ENCODE data around the gene KCTD1.
A peak's percentile ranks its signal among the peaks of the same experiment; 100 is the strongest.

The KCTD1 gene
- 2.9 to 4.8 (median 3.9) reads per million in 3 experiments for total RNA-seq

DNA sequence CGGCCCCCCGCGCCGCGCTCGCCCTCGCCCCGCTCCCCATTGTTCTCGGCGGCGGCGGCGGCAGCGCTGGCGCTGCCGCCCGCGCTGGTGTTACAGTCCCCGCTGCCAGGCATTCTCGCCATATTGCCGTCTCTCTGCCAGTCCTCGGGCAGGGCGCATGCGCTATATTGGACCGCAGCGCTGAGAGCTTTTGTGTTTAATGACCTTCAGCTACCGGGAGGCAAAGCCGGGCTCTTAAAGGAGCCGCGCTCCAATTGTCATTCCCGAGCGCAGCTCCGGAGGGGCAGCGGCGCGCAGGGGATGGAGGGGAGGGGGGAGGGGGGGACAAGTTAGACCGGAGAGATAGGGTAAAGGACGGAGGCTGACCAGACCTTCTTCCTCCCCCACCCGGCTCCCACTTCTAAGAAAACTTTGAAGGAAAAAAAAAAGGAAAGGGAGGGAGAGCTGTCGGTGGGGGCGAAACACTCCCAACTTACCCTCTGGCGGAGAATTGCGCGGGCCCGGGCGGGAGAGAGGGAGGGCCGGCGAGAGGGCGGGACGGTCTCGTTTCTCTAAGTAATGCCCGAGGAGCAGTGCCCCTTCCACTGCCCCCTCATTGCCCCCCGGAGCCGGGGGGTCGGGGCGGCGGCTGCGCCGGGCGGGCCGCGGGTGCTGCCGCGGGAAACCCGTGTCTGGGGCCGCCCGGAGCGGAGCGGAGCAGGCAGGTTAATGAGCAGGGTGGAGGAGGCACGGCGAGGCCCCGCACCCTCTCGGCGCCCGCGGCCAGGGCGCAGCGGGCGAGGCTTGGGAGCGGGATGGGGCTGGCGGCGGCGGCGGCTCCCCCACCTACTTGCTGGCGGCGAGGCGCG, at the start of gene KCTD1:
KCTD1 (minus strand) TSS at position 139 of the 848 bp plus-strand sequence; CDS start at position 122, 17 bp downstream.
- peak; percentile 60 for DNase-seq

DNA sequence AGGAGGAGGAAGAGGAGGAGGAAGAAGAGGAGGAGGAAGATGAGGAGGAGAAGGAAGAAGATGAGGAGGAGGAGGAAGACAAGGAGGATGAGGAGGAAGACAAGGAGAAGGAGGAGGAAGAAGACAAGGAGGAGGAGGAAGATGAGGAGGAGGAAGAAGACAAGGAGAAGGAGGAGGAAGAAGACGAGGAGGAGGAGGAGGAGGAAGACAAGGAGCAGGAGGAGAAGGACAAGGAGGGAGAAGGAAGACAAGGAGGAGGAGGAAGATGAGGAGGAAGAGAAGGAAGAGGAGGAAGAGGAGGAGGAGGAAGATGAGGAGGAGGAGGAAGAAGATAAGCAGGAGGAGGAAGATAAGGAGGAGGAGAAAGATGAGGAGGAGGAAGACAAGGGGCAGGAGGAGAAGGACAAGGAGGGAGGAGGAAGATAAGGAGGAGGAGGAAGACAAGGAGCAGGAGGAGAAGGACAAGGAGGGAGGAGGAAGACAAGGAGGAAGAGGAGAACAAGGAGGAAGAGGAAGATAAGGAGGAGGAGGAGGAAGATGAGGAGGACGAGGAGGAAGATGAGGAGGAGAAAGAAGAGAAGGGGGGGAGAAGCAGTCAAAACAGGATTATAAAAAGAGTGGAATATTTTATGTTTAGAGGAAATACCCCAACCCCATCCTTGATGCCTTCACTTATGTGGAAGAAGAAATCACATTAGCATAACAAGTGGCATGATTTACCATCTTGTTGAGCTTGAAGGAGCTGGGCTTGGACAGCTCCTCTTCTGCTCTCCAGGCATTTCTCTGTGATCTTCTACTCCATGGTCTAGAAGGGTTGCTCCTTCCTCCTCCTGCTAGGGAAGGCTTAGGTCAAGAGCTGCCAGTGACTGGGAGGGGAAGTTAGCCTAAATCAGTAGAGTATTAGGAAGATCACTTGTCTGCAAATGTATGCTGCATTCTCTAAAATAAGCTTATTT, 45.3 kb upstream of the KCTD1 start:
- no peak for DNase-seq

DNA sequence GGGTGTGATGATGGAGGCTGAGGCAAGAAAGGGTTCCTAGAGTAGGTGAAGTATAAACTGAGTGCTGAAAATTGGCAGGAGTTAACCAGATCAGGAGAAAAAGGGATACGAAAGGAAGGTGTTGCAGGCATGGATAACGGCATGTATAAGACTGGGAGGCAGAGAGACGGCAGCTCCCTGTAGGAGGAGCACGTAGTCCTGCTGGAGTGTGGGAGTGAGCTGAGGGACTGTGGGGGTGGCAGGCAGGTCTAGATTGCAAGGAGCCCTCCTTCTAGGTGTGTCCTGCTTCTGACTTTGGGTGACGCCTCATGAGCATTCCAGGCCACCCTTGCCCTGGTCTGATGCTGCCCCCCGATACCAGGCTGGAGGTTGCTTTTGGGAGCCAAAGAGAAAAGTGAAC, 36.4 kb upstream of the KCTD1 start:
- DNase-seq = no peak

DNA sequence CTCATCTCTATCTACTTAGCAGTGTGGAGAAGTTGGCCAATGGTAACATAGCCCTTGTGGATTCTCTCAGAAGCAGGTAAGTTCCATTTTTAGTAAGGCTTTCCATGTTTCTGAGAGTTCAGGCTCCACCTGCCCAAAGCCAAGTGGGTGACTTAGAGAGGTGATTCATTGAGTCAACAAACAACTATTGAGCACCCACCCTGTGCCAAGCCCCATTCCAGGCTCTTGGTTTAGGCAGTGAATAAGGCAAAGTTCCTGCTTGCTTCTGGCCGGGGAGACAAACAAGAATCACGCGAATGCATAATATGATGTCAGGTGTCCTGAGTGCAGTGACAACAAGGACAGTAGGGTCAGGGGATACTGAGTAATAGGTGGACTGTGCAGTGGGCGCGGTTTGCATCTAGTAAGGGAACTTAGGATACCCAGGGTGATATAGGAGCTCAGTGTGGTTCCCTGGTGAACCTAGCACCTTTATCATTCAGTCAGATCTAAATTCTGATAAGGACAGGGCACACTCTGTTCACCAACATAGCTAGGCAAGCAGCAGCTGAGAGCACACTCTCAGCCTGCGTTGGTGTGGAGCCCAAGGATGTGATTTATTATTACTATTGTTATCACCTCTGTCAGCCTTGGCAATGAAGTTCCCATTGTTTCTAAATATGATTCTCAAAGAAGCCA, 31.7 kb upstream of the KCTD1 start:
- no peak for DNase-seq

DNA sequence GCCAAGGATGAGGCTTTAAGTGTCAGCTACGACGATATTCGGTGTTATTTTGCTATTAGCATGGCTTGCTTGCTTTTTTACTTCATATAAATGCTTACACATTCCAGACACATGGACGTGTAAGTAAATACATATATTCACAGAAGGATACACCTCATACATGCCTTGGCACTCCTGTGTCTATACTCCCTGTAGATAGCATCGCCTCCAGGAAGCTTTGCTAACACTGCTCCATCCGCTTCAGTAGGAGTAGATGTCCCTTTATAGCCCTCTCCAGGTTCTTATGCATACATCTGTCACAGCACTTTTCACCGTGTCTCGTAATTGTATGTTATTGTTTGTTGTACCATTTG, 27.5 kb upstream of the KCTD1 start:
- DNase-seq = no peak

DNA sequence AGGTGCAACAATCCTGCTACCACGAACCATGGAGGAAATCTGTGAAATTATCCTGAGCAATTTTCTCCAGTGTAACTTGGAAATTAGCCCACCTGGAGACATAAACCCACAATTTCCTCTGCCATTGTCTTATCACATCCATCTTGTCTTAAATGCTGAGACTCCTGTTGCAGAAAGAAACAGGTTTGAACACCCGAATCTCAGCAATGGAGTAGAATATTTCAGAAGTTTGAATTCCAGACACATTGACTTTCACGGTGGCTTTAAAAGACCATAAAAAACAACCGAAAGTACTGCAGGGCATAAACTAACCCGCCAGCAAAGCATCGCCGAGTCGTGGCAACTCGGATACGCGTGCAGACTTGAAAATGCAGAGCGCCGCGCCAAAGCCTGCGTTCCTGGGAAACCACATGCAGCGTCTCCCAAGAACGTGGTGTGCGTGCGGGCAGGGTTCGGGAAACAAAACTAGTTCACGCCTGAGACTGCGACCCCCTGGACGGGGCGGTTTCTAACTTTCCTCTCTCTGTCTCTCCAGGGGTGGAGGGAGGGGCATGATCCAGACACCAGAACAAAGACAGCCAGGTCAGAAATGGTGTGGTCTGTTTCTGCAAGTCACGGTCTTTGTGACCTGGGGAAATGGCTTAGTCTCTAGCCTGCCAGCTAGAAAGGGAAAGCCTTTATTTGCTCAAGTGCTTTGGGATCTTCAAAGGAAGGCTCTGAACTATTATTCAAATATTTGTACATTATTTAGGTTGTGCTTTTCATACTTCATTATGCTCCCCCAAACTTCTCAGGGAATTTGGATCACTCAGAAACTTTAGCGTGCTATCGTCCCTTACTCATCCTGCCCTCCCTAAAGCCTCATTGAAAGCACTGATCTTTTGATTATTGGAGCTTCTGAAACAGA, 26.9 kb upstream of the KCTD1 start:
- no peak for DNase-seq

DNA sequence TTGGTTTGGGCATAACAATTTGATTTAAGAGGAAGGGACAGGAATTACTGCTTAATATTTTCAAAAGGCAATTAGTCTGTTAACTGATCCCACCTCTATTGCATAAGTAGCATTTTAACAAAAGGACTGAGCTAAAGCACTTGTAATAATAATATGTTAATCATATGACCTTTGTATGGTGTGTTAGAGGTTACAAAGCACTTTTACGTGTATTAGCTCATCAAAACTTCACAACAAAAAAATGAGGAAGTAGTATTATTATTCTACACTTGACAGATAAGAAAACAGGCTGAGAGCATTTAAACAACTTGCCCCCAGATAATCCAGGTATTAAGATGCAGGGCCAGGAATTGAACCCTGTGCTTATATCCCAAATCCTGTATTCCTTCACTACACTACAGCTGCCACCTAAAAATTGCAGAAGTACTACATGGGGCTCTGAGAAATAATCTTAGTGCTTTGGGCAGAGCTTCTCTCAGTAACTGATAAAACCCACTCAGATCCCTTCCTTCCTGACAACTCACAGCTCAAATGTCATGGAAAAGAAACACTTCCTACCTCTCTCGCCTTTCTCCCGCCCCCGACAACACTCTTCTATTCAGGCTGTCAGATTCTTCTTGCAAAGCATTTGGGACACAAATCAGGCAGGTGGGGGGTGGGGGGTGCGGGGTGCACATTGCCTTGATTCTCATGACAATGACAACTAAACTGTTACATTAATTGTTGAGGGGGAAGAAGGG, 20.7 kb upstream of the KCTD1 start:
- no peak for DNase-seq

DNA sequence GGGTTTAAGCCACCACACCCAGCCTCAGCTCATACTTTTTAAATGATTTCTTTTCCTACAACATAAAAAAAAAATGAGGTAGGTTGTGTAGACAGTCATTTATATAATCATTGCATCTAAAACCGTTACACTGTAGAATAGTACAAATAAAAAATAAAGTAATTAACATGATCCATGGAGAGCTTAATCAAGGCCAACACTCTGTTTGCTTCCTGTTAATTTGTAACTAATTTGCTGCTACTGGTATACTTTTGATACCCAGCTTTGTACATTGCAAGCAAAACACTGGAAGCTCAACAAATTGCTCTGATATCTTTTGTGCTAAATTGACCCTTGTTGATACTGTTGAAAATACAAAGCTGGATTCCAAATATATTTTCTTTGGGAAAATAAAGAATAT, 20.2 kb upstream of the KCTD1 start:
- no peak for DNase-seq

DNA sequence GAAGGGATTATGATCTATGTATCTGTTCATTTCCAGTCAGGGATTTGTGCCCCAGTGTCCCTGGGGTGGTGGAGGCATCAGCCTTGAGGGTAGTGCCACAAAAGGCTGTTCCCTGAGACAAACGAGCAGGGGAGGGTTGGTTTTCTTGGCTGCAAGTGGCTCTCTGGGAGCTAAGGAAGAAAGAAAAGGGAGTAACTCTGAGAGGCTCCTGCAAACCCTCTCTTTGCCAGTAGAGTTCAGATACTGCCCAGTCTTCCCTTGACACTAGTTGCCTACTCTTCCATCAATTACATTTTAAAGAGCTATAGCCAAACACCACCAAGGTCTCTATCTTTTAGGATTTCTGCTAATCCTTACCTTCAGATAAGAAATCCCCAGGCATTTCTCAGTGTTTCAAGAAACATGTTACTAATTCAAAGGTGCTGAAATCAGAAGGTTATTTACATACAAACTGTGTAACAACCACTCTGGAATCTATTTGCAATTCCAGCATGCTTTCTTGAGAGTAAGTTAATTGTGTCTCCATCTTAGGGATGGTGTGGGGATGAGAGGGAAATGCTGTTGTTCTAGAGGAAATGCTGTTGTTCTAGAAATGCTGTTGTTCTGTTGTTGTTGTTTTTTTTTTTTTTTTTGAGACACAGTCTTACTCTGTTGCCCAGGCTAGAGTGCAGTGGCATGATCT, 18.7 kb upstream of the KCTD1 start:
- DNase-seq = no peak

DNA sequence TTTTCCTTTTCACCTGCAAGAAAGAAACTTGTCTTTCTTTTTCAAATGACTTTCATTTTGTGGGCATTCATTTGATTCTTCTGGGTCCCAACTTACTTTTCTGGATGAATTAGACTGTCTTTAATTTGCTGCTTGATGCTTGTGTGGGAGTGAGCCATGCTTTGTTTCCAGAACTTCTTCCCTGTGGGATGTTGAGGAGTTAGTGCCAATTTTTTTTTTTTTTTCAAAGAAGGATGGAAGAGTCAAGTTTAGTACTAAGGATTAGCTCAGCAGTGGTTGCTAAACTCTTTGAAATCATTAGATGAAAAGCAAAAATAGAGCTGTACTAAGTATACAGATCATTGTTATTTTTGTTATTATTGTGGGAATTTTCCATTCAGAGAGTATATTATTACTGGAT, 17.2 kb upstream of the KCTD1 start:
- DNase-seq = no peak

DNA sequence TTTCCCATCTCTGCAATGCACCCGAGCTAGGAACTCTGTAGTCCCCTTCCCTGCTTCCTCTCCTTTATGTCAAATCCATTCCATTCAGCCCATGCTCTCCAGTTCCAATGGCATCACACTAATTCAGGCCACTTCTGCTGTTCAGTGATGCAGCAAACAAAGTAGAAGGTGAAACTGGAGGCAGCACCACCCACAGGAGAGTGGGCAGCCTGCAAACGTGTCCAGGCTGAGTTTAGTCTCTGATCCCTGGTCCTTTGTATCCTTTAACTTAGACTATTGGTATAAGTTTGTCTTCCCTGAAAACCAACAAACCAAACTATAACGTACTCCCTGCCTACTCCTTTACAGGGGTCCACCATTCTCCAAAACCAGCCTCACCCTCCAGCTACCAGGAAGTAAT, 14.7 kb upstream of the KCTD1 start:
- DNase-seq = no peak

DNA sequence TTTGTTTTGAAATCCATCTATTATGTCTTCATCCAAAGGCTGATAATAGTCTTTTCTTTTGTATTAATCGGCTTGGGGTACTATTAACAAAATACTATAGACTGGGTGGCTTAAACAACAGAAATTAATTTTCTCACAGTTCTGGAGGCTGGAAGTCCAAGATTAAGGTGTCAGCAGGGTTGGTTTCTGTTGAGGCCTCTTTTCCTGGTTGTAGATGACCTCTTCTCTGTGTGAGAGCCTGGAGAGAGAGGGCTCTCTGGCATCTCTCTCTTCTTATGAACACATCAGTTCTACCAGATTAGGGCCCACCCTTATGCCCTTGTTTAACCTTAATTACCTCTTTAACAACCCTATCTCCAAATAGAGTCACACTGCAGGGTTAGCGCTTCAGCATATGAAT, 14.2 kb upstream of the KCTD1 start:
- DNase-seq = no peak

DNA sequence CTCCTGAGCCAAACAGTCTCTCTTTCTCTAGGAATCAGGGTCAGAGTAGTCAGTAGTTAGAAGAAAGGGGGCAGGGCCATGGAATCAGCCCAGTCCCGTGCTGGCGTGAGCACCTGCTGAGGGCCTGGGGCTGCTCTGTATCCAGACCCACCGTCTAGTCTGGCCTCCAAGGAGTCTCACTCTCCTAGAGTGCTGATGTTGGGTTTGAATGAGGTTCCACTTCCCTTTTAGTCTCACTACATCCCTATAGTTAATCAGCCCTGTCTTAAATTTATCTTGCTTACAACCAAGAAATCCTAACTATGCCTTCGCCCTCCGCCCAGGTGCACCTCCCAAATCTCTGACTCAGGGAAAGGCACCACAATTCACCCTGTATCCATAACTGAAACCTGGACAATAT, 13.4 kb upstream of the KCTD1 start:
- no peak for DNase-seq

DNA sequence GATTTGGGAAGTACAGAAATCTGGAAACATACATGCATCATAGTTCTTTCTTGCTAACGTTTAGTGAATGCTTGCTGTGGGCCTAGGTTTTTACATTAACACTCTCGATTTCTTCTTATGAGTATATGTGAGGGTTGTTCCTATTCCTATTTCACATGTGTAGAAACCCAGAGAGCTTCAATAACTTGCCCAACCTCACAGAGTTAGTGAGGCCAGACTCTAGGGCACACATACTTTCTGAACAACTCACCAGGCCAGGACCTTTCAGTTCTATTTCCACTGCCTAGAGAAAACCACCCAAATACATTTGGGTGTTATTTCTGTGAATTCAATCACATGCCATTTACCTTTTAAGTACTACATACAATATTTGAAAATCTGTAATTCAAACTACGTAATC, 8.2 kb upstream of the KCTD1 start:
- no peak for DNase-seq

DNA sequence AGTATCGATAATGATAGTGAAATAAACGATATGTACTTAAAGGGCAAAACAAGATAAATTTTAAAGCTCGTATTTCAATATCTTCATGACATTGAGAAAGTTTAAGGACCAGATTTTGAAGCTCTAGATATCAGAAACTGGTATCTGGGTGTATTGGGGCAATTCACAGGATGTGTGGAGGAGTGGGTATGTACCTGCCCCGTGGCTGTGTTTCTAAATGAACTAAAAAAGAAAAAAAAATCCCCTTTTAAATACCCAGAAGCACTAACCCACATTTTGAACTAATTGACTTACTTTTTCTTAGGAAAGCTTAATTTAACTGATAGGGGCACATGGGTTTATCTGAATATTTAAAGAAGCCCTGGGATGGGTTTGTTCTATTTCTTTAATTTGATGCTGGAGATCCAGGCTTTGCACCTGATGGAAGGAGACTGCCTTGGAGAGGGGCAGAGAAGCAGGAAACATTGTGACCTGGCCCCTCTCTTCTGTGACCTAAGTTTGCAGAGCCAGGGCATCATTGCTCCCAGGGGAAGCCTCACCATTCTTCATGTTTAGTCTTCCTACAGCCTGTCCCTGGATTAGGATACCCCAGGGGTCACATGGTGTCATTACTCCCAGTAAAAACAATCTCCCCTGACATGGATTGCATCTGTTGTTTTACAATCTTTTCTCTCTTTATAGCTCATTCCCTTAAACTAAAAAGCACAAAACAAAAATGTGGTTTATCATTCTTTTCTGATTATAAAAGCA, 7.6 kb upstream of the KCTD1 start:
- DNase-seq = no peak

DNA sequence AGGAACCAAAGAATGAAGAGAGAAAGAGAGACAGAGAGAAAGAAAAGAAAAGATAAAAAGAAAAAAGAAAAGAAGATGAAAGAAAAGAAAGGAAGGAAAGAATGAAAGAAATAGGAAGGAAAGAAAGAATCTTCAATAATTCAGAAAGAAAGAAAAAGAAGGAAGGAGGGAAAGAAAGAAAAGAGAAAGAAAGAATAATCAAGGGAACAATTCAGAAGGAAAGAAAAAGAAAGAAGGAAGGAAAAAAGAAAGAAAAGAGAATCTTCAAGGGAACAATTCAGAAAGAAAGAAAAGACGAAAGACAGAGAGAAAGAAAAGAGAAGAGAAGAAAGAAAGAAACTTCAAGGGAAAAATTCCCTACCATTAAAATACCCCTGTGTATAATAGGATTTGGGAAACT, 5.6 kb upstream of the KCTD1 start:
- DNase-seq = no peak

DNA sequence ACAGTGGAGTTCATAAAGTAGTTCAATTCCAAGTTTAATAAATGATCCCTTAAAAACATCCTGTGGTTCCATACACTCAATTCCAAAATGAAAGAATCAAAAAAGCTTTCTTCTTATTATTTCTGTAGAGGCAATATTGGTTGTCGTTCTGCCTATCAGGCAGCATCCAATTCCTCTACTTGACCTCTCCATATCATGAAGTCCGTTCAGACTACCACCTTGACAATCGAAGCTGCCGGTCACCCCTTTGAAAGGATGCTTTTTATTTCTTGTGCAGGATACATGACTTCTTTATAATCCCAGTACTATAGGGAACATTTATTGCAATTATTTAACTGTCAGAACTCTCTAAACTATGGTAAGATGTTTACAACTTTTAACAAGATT, 3.3 kb upstream of the KCTD1 start:
- DNase-seq = no peak

DNA sequence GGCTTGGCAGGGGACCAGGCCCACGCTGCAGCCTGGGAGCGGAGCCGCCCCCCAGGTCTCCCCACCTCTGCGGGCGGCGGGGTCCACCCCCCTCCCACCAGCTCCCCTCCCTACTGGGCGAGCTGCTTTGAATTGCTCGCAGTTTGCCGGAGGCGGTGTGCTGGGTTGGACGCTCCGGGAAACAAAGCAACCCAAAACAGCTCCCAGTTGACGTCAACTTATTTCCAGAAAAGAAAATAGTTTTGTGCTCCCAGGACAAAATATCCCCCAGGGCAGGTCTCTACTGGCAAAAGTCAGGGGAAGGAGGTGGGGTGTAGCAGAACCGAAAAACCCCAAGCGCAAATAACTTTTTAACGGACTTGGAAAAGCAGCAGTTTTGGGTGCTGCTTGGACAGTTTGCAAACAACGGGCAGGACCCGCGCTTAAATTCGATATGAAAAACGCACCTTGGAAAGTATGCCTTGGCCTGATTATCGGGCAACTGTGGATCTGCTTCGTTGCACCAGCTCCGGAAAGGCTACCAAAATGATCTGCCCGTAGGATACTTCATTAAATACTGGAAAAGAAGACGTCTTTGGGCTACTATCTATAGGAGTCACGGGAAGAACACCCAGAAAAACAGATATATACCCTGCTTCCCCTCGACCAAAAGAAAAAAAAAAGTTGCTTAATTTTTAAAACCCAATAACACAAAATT, 2.8 kb upstream of the KCTD1 start:
- no peak for DNase-seq

All from central memory CD4-positive, alpha-beta T cell (primary cell).